Stimulated activated memory B cell treated with anti-CD40 and anti-IgM and Interleukin-4, amounts not matched to agents 10 μg/mL and 1 μg/mL and 100 μg/mL, for 72 hours (primary cell): Measurements from ENCODE around the gene BOD1L1.

Experiments
- ATAC-seq: fragments of 150-1000 bp; cut with Tn5 transposase; 2 replicates; pipeline ENCODE4 v1.10.0; 2021
- H3K27ac Mint-ChIP-seq: one replicate; pipeline ENCODE4 v1.8.0; 2022; ENCODE audit warnings: mild to moderate bottlenecking, mixed read lengths
- H3K27me3 Mint-ChIP-seq: one replicate; pipeline ENCODE4 v1.8.0; 2022; ENCODE audit warnings: mixed read lengths
- H3K36me3 Mint-ChIP-seq: one replicate; pipeline ENCODE4 v1.8.0; 2022; ENCODE audit warnings: mixed read lengths
- H3K4me1 Mint-ChIP-seq: one replicate; pipeline ENCODE4 v1.8.0; 2022; ENCODE audit warnings: mixed read lengths
- H3K4me3 Mint-ChIP-seq: one replicate; pipeline ENCODE4 v1.8.0; 2022; ENCODE audit warnings: mild to moderate bottlenecking, moderate library complexity, mixed read lengths
- H3K9me3 Mint-ChIP-seq: one replicate; pipeline ENCODE4 v1.8.0; 2022; ENCODE audit warnings: mixed read lengths

The BOD1L1 gene

DNA sequence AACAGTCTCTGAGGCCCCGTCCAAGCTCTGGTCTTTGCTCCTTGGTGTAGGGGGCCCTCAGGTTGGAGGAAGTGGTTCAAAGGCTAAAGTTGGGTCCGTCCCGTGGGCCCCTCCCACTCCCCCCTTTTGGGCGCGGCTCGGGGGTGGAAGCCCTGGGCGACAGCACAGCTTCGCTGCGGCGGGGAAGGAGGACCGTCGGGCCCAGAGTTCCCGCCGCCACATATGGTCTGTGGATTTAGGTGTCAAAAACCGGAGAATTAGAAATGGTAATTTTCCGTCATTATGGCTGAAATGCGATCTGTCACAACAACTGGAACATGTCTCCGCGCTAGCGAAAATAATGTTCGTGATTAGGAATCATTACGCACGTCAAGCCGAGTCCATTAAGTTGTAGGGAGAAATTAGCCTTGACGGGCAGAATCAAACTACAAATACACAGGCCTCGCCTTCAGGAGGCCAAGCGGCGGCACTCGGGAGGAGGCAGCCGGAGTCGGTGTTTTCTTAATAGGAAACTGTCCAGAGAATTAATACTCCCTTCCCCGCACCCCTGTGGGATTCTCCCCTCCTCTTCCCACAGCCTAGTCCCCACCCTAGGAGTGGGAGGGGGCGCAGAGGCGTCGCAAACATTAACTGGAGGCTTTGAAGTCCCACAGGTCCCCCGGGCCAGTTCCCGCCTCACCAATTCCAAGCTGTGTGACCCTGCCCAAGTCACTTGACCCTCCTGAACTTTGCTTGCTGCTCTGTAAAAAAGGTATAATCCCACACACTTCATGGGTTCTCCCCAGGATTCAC is 98.2 kb downstream of the BOD1L1 start:
- ATAC-seq, result no peak
- Mint-ChIP-seq H3K27ac (no peak overlapping the region), H3K4me1 (peaks cover 35% of the 10 kb centered on the region)

DNA sequence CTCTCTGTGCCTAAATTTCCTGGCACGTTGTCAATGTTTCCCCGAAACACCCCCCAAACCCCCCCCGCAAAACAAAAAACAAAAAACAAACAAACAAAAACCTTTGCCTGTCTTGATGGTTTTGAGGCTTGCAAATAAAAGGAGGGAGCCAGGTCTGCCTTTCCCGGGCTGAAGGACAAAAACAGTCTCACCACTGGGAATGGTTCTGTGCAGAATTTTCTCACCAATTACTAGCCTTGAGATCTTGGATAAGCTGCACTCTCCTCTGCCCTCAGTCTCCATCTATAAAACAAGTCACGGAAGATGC is 98.8 kb downstream of the BOD1L1 start:
- no peak overlapping the region for H3K4me3 Mint-ChIP-seq
- H3K27ac Mint-ChIP-seq, result no peak overlapping the region
- H3K36me3 Mint-ChIP-seq, result no peaks in the 10 kb centered on the region

More for the DNA sequence above, 98.2 kb downstream of the BOD1L1 start:
- H3K4me3 Mint-ChIP-seq, result no peak overlapping the region
- H3K9me3 Mint-ChIP-seq, result no peaks in the 10 kb centered on the region
- H3K27me3 Mint-ChIP-seq, result peaks cover 93% of the 10 kb centered on the region
- H3K36me3 Mint-ChIP-seq, result no peaks in the 10 kb centered on the region

DNA sequence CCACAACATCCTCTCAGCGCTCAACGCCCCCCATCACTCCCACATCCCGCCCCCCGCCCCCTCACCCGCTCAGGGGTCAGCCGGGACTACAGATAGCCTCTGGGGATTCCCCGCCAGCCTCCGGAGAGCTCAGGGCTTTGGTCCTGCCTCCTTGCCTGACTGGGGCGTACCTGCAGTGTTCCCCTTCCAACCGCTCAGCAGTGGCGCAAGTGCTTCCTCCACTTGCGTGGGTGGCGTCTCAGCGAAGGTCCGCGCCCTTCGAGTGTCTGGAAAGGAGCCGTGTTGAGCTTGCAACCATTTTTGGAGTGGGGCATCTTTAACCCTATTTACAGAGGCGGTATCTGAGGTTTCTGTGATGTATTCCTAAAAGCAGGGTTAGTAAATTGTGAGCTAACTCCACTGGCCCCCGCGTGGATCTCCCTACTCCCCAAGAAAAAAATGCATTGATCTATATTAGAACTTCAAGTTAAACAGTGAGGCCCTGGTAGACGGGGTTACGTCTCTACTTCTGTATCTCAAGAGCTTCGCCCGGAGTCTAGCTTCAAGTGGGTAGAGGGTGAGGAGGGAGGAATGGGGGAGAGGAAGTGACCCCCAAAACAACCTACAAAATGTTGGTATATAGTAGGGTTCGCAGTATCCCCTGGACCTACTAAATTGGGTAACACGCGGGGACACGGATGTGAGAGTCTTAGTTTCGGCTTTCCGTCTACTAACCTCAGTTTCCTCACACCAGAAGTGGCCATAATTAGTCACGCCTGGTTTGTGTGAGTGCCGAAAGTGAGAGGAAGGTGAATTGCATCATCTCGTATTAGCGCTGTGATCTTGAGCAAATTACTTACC is 99.3 kb downstream of the BOD1L1 start:
- H3K27ac Mint-ChIP-seq, result no peak overlapping the region
- peaks cover 93% of the 10 kb centered on the region for H3K27me3 Mint-ChIP-seq
- peak; percentile 55 for ATAC-seq
- peak overlapping the region; percentile 46 for H3K4me3 Mint-ChIP-seq
- H3K36me3 Mint-ChIP-seq, result no peaks in the 10 kb centered on the region
- H3K9me3 Mint-ChIP-seq, result peaks cover 3% of the 10 kb centered on the region
- H3K4me1 Mint-ChIP-seq, result peaks cover 29% of the 10 kb centered on the region

More for the DNA sequence above, 98.8 kb downstream of the BOD1L1 start:
- Mint-ChIP-seq H3K27me3 (peaks cover 93% of the 10 kb centered on the region), H3K4me1 (peaks cover 30% of the 10 kb centered on the region), H3K9me3 (peaks cover 2% of the 10 kb centered on the region)
- no peak for ATAC-seq

DNA sequence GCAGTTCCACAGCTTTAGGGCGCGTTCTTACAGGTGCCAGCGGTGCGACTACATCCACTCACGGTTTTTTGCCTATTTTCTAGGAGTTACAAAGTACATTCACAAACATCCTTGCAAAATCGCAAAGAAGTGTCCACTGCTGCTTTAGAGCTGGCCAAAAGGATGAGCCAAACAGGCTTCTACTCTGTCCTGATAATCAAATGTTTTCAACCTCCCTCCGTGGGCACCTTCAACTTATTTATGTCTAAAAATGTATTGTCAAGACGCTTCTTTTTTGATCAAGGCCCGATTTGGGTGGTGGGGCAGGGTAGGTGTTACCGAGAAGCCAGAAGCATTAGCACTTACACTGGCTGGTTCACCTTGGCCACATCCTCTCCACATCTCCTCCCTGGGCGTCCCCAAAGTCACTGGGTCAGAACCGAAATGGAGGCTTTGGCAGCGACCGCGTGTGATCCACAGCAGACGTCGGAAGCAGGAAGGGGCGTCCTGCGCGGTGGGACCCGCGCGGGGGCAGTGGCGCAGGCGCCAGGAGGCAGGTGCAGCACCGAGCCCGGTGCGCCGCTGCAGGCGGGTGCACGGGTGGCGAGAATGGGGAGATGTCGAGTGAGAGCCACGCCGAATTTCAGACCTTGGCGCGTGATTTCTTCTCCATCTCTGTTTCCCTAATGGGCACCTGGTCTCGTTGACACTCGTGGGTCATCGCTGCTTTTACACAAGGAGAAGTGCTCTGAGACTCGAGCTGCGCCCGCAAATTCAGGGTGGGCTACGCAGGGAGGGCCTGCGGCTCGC is 100.1 kb downstream of the BOD1L1 start:
- Mint-ChIP-seq H3K27ac (no peak overlapping the region), H3K27me3 (peaks cover 93% of the 10 kb centered on the region), H3K9me3 (peaks cover 3% of the 10 kb centered on the region), H3K36me3 (no peaks in the 10 kb centered on the region), H3K4me1 (peaks cover 34% of the 10 kb centered on the region), H3K4me3 (peak overlapping the region; percentile 62)
- ATAC-seq, result no peak

DNA sequence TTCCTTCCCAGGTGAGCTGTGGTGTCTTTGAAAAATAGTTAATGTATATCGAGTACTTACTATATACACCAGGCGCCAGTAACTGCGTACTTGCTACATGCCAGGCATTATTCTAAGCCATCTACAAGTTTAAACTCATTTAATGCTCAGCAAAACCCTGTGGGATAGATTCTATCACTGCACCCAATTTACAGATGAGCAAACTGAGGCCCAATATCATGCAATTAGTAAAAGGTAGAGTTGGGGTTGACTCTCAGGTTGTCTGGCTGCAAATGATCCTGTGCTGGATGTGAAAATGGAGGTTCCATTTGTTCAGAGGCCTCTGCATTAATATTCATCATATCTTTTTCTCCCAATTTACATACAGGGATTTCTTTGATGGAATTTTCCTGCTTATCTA is 100.9 kb downstream of the BOD1L1 start:
- Mint-ChIP-seq H3K4me1 (peaks cover 40% of the 10 kb centered on the region), H3K27ac (no peak overlapping the region), H3K27me3 (peaks cover 93% of the 10 kb centered on the region), H3K9me3 (peaks cover 3% of the 10 kb centered on the region), H3K36me3 (no peaks in the 10 kb centered on the region), H3K4me3 (no peak overlapping the region)
- ATAC-seq, result no peak

DNA sequence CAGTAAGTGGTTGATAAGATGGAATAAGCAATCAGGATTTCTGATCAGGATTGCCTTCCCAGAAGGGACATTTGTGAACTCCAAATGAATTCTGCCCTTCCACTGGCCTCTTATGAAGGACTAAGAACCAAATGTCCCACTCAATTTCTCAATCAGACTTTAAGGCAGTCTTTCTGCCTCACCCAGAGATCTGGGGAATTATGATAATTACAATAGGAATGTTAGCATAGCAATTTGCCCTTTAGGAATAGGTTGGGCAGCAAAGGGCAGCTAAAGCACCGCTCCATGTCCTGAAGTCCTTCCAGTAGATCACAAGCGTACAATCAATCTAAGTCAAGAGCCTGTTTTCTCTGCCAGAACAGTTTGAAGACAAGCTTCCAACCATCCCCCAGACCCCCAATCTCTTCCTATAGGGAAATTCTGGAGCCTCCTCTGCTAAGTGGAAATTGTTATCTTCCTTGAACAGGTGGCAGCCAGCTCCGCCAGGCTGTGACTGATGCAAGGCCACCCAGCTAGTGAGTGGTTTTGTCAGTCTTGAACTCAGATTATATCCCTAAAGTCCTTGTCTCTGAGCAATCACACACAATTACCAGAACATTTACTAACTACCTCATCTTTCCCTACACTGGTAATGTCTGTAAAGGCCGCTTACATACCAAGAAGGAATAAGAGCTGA is 101.8 kb downstream of the BOD1L1 start:
- Mint-ChIP-seq H3K27ac (no peak overlapping the region), H3K36me3 (no peaks in the 10 kb centered on the region), H3K4me1 (peaks cover 34% of the 10 kb centered on the region), H3K4me3 (no peak overlapping the region), H3K9me3 (peaks cover 3% of the 10 kb centered on the region), H3K27me3 (peaks cover 91% of the 10 kb centered on the region)
- no peak for ATAC-seq

DNA sequence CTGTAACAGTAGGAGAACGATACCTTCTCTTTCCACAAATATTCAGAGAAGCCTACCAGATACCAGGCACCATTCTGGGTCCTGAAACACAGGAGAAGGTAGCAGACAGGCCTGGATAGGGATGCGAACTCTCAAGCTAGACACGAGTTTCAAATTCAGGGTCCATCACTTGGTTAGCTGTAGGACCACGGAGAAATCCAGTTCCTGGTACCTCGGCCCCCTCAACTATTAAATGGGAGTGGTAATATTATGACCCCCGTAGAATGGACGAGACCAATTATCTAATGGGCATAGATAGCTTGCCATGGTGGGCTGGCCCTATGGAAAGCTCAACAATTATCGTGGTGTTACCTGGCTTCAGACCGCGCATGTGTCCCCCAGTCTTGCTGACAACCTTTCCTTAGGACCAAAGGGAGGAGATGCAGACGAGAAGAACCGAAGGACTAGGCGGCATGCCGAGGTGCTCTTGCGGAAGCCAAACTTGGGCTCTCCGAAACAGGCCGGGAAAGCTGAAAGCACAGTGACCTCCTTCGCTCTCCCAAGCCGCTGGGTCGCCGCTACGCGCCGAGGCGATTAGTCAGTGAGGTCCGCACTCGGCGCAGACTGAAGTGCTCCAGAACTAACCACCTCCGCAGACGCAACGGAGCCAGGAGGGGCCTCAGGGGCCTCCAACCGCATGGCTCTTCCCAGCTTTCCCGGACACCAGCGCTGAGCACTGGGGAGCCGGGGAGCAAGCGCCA is 102.9 kb downstream of the BOD1L1 start:
- peaks cover 81% of the 10 kb centered on the region for H3K27me3 Mint-ChIP-seq
- H3K27ac Mint-ChIP-seq, result no peak overlapping the region
- no peak overlapping the region for H3K4me3 Mint-ChIP-seq
- H3K9me3 Mint-ChIP-seq, result peaks cover 3% of the 10 kb centered on the region
- H3K4me1 Mint-ChIP-seq, result peaks cover 32% of the 10 kb centered on the region
- H3K36me3 Mint-ChIP-seq, result no peaks in the 10 kb centered on the region
- ATAC-seq, result no peak

DNA sequence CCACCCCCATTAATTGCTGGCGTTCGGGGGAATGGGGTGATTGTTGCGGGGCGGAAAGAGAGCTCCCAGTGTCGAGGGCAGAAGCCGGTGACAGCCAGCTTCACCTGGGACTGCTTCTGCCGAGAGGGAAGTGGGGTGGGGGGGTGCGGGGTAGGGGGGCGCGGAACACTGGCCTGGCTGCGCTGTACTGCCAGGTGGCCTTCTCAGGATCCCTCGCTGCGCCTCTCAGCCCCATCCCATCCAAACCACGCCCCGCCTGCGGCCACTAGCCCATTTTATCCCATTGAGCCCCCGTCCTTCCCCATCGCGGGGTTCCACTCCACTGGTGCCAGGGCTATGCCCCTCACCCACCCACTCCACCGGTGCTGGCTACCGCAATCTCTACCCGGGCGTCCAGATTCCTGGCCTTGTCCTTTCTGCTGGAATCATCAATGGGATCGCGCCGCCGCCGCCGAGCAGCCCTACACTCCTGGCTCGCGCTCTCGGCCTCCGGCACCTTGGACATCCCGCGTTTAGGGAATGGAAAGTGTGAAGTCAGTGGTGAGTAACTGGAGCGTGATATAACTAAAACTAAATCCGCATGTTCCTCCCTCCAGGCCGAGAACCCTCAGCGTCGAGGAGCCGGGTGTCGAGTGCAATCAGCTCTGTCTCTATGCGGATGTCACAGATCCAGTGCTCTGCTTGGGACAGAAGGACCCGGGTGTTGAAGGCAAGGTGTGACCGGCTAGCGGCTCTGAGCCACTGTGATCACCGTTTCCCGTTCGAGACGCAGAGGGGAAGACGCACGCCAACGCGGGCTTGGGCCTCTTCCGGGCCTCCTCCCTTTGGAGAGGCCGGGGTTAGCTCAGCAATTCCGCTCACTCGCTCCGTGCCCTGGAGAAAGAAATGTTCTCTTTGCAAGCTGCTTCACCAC is 103.7 kb downstream of the BOD1L1 start:
- H3K4me3 Mint-ChIP-seq, result no peak overlapping the region
- peaks cover 28% of the 10 kb centered on the region for H3K4me1 Mint-ChIP-seq
- no peak for ATAC-seq
- H3K27me3 Mint-ChIP-seq, result peaks cover 72% of the 10 kb centered on the region
- H3K27ac Mint-ChIP-seq, result no peak overlapping the region
- peaks cover 3% of the 10 kb centered on the region for H3K9me3 Mint-ChIP-seq
- H3K36me3 Mint-ChIP-seq, result no peaks in the 10 kb centered on the region

DNA sequence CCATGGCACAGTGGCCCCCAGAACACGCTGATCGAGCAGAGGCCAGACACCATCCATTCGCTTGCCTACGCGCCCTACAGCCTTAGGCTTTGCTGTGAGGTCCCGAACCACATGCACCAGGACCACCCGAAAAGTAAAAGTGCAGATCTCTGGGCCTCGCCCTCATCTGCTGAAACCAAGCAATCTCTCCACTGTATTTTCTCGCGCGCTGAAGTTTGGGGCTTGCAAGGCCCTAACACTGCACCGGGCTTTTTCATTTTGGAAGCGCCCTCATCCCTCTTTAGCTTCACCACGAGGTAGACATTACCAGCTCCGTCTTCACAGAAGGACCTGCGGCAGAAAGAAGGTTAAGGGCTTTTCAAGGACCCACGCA is 104.4 kb downstream of the BOD1L1 start:
- no peak for ATAC-seq
- H3K27ac Mint-ChIP-seq, result no peak overlapping the region
- H3K27me3 Mint-ChIP-seq, result peaks cover 65% of the 10 kb centered on the region
- H3K4me3 Mint-ChIP-seq, result no peak overlapping the region
- H3K9me3 Mint-ChIP-seq, result peaks cover 3% of the 10 kb centered on the region
- H3K36me3 Mint-ChIP-seq, result no peaks in the 10 kb centered on the region
- H3K4me1 Mint-ChIP-seq, result peaks cover 20% of the 10 kb centered on the region

DNA sequence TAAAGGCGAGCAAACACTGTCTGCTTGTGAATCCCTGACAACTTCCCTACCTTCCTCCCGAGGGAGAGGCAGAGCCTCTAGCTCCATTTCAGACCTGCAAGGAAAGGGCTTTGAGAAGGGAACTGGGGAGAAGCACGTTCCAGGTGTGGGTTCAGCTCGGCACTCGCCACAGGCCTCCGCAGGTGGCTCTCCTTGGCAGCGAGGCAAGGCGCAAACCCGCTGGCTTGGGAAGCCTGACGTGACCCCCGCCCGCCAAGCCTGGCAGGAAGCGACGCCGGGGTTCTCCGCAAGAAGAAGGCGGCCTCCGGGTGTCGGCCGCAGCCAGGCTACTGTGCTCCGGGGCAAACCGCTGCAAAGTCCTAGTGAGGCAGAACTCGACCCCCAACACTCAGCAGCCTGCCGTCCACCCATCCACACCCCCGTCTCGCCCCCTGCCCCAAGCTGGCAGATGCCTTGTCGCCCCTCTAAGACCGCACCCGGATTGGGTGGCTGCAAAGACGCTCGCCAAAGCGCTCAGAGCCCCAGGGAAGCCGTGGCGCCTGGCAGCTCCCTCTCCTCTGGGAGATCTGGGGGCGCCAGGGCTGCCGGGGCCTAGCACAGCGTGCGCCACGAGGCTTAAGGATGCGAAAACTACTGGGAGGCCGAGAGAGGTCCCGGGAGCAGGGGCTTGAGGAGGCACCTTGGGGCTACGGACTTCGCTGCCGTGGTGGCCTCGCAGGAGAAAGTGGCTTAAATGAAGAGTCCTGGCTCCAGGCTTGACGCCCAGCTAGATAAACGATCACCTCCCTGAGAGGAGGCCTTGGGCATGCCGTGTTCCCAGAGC is 105.0 kb downstream of the BOD1L1 start:
- Mint-ChIP-seq H3K27me3 (peaks cover 59% of the 10 kb centered on the region), H3K9me3 (peaks cover 3% of the 10 kb centered on the region), H3K4me3 (no peak overlapping the region), H3K27ac (no peak overlapping the region), H3K4me1 (peaks cover 16% of the 10 kb centered on the region), H3K36me3 (no peaks in the 10 kb centered on the region)
- ATAC-seq, result no peak

DNA sequence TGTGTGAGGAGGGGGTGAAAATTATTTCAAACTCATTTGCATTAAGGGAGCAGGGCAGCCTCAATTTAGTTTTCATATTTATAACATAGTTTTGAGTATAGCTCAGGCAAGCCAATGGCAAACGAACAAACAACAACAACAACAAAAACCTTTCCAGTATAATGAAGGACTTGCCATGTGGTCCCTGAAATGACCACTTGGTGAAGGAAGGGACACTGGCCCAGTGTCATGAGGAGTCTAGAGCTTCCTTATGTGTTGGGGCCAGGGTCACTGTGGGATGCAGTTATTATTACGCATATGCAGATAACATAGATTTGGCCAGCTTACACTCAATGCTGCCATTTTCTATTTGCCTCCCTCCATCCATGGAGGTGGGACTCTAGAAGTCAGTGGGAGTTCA is 106.5 kb downstream of the BOD1L1 start:
- no peak overlapping the region for H3K4me3 Mint-ChIP-seq
- ATAC-seq, result no peak
- no peak overlapping the region for H3K27ac Mint-ChIP-seq
- no peaks in the 10 kb centered on the region for H3K36me3 Mint-ChIP-seq
- peaks cover 52% of the 10 kb centered on the region for H3K27me3 Mint-ChIP-seq
- H3K4me1 Mint-ChIP-seq, result peaks cover 11% of the 10 kb centered on the region
- H3K9me3 Mint-ChIP-seq, result peaks cover 3% of the 10 kb centered on the region
